ENCODE measurements around the gene CACNA1C.

DNA sequence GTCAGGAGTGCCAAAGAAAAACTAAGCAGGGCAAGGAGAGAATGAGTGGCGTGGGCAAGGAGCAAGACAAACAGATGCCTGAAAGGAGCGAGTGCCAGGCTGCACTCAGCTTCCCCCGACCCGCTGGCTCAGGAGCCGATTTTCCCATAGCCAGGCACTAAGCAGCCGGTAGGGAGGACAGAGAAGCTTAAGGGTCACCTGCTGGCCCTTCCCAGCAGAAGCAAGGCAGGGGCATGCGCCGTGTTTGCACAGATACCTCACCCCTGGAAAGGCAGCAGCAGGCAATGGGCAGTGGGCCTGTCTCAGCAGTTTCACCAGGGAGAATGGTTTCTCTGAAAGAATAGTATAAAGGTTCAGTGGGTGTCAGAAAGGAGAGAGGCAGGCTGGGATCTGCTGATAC is 637.1 kb downstream of the CACNA1C start:
- TF ChIP-seq CTCF (conservative IDR thresholded peaks at IDR 0.05; ENCODE audit: low read length) (no peak), EZH2phosphoT487 (IDR thresholded peaks at IDR 0.05; ENCODE audit: borderline replicate concordance, low read depth, low read length) (no peak)
